ENCODE results near the gene DNM2.

Gene DNM2

GRCh38 chr19:10691178-10691881, 26.5 kb upstream of the DNM2 start:
- DNase-seq = no peak

GRCh38 chr19:10691883-10692282, 26.0 kb upstream of the DNM2 start:
- no peak for DNase-seq

- DNase-seq = no peak
Measured at GRCh38 chr19:10692673-10693264, 25.1 kb upstream of the DNM2 start.

GRCh38 chr19:10694706-10695307, 23.1 kb upstream of the DNM2 start:
- DNase-seq = no peak

GRCh38 chr19:10695401-10696398, 22.2 kb upstream of the DNM2 start:
- DNase-seq = peak; percentile 75

- DNase-seq = peak; percentile 70
Measured at GRCh38 chr19:10699650-10700335, 18.1 kb upstream of the DNM2 start.

- no peak for DNase-seq
Measured at GRCh38 chr19:10701955-10702525, 15.8 kb upstream of the DNM2 start.

GRCh38 chr19:10706990-10707389, 10.9 kb upstream of the DNM2 start:
- DNase-seq = no peak

- no peak for DNase-seq
Measured at GRCh38 chr19:10707440-10707839, 10.4 kb upstream of the DNM2 start.

- no peak for DNase-seq
Measured at GRCh38 chr19:10708291-10708690, 9.6 kb upstream of the DNM2 start.

- DNase-seq = no peak
Measured at GRCh38 chr19:10712045-10712444, 5.8 kb upstream of the DNM2 start.

- DNase-seq = no peak
Measured at GRCh38 chr19:10712754-10713153, 5.1 kb upstream of the DNM2 start.

GRCh38 chr19:10713317-10713716, 4.6 kb upstream of the DNM2 start:
- DNase-seq = no peak

- no peak for DNase-seq
Measured at GRCh38 chr19:10717054-10717355, 874 bp upstream of the DNM2 start.

- peak; percentile 40 for DNase-seq
Measured at GRCh38 chr19:10718205-10719196, 622 bp downstream of the DNM2 start.

GRCh38 chr19:10719466-10719961, 1.6 kb downstream of the DNM2 start:
- DNase-seq = no peak

- no peak for DNase-seq
Measured at GRCh38 chr19:10720607-10721125, 2.8 kb downstream of the DNM2 start.

GRCh38 chr19:10723591-10723990, 5.7 kb downstream of the DNM2 start:
- no peak for DNase-seq

- DNase-seq = no peak
Measured at GRCh38 chr19:10724573-10725071, 6.7 kb downstream of the DNM2 start.

- no peak for DNase-seq
Measured at GRCh38 chr19:10725415-10725814, 7.5 kb downstream of the DNM2 start.

All from T-helper 9 cell (primary cell).